ENCODE data around the gene EPHB4.

DNA sequence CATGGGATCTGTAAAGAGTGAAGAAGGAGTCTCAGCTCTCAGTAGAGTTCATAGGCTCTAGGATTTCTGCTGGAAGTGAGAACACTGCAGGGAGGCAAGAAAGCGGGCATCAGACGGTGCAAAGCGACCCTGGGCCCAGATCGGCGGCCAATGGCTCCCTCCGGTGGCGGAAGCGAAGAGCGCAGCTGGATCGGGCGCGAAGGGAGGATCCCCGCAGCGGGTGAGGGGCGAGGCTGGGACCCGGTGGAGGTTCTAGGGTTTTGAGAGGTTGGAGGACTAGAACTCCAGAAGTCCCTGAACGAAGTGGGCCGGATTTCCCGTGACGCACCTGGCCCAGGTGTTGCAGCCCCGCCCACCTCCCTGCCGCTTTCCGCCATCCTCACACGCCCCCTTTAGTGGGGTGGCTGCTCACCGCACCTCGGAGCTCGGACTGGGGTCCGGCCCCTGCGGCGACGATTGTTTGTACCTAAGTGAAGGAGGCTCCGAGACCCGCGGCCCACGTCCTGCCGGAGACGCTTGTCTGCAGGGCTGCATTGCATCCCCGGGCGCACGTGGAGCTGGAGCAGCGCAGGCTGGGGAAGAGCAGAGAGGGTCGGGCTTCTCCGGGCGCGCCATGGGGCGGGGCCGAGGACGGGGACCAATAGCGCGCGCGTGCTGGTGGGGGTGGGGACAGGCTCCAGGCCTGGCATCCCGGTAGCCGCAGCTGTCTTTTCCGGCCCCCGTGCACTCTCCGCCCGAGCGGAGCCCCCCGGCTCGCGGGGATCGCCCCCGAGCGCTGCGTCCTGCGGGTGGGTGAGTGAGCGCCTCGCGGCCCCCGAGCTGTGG, 24.9 kb upstream of the EPHB4 start, which contains the start of gene SLC12A9:
- TF ChIP-seq, protein P1, sequence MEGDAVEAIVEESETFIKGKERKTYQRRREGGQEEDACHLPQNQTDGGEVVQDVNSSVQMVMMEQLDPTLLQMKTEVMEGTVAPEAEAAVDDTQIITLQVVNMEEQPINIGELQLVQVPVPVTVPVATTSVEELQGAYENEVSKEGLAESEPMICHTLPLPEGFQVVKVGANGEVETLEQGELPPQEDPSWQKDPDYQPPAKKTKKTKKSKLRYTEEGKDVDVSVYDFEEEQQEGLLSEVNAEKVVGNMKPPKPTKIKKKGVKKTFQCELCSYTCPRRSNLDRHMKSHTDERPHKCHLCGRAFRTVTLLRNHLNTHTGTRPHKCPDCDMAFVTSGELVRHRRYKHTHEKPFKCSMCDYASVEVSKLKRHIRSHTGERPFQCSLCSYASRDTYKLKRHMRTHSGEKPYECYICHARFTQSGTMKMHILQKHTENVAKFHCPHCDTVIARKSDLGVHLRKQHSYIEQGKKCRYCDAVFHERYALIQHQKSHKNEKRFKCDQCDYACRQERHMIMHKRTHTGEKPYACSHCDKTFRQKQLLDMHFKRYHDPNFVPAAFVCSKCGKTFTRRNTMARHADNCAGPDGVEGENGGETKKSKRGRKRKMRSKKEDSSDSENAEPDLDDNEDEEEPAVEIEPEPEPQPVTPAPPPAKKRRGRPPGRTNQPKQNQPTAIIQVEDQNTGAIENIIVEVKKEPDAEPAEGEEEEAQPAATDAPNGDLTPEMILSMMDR (conservative IDR thresholded peaks at IDR 0.05; ENCODE audit: low read depth, low read length) = peak; percentile 91
- TF ChIP-seq EZH2phosphoT487 (IDR thresholded peaks at IDR 0.05; ENCODE audit: borderline replicate concordance, low read length) = no peak
- TF ChIP-seq EZH2 (IDR thresholded peaks at IDR 0.05; ENCODE audit: low read length, unreplicated experiment) = no peak

Measured in PC-3 (cell line).